Measurements from ENCODE around the gene PLXNC1. TPM values are rescaled to one million over a fixed set of nuclear protein-coding genes. Genes with fewer than 3 reads are reported as not detected.

The PLXNC1 gene
- total and polyA plus RNA-seq, 3 donors from 2014 or later = 36.5 to 201 (median 96.5) TPM

DNA sequence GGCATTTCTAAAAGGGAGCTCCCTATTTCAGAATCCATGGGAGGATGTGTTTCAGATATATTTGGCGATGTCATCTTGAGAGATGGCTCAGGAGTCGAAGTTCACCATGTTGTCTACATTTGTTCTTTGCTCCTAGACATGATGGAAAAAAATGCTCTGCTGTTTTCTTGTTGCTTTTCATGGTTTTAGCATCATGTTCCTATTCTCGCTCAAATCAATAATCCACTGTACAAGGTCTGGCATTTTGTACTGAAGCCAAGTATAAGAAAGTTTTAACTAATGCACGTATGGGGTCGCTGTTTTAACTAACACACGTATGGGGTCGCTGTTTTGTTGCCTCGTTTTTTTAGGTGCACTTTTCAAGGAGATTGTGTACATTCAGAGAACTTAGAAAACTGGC, 60.9 kb downstream of the PLXNC1 start:
- WGBS, 2 donors = 61 to 63% methylated on average over 8 of the region's 8 CpGs
- Histone ChIP-seq H3K27me3 (no peaks in the 10 kb centered on the region), H3K4me1 (peaks cover 59% of the 10 kb centered on the region), H3K36me3 (ENCODE audit: low read depth, missing control alignments) (no peaks in the 10 kb centered on the region), H3K27ac (no peak overlapping the region), H3K9me3 (no peaks in the 10 kb centered on the region), H3K4me3 (no peak overlapping the region)
- no peak for DNase-seq
- intact Hi-C loops (cut with DNase I; ENCODE audit: low total_unique reads) = no loop called here
- no peak for TF ChIP-seq POLR2A (IDR thresholded peaks at IDR 0.05)
- TF ChIP-seq CTCF (IDR thresholded peaks at IDR 0.05) = no peak

DNA sequence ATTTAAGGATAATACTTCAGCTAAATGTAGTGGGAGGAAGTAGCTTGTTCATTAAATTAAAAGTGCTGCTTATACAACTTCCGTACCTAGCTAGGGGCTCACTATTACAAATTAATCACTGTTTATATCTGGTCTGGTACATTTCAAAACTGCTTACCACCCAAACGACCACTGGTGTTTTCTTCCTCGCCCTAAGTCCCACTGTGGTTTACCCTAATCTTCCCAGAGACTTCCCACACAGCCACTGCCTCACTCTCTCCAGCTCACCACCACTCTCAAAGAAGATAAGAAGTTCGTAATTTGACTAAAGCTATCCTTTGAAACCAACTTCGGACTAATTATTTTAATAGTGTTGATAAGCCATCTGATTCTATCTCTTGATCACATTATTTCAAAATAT, 62.6 kb downstream of the PLXNC1 start:
- no peaks in the 10 kb centered on the region for H3K9me3 ChIP-seq
- DNase-seq = no peak
- no peaks in the 10 kb centered on the region for H3K27me3 ChIP-seq
- H3K4me1 ChIP-seq = peaks cover 44% of the 10 kb centered on the region
- no peak overlapping the region for H3K4me3 ChIP-seq
- WGBS, 2 donors = 59 to 60% methylated on average over 5 of the region's 5 CpGs
- peak overlapping the region; percentile 10 to 50 for H3K27ac ChIP-seq
- TF ChIP-seq POLR2A (IDR thresholded peaks at IDR 0.05) (no peak), CTCF (IDR thresholded peaks at IDR 0.05) (no peak)
- no peaks in the 10 kb centered on the region for H3K36me3 ChIP-seq (ENCODE audit: low read depth, missing control alignments)
- intact Hi-C loops (cut with DNase I; ENCODE audit: low total_unique reads) = no loop called here

GRCh38 chr12:94218233-94218632, 69.9 kb downstream of the PLXNC1 start:
- Histone ChIP-seq H3K4me1 (no peaks in the 10 kb centered on the region), H3K27ac (no peak overlapping the region), H3K27me3 (no peaks in the 10 kb centered on the region), H3K9me3 (no peaks in the 10 kb centered on the region), H3K36me3 (ENCODE audit: low read depth, missing control alignments) (no peaks in the 10 kb centered on the region), H3K4me3 (no peak overlapping the region)
- DNase-seq = no peak
- 88 to 94% methylated on average over 3 of the region's 3 CpGs for WGBS, 2 donors
- TF ChIP-seq POLR2A (IDR thresholded peaks at IDR 0.05) (no peak), CTCF (IDR thresholded peaks at IDR 0.05) (no peak)
- intact Hi-C loops (cut with DNase I; ENCODE audit: low total_unique reads) = no loop called here

DNA sequence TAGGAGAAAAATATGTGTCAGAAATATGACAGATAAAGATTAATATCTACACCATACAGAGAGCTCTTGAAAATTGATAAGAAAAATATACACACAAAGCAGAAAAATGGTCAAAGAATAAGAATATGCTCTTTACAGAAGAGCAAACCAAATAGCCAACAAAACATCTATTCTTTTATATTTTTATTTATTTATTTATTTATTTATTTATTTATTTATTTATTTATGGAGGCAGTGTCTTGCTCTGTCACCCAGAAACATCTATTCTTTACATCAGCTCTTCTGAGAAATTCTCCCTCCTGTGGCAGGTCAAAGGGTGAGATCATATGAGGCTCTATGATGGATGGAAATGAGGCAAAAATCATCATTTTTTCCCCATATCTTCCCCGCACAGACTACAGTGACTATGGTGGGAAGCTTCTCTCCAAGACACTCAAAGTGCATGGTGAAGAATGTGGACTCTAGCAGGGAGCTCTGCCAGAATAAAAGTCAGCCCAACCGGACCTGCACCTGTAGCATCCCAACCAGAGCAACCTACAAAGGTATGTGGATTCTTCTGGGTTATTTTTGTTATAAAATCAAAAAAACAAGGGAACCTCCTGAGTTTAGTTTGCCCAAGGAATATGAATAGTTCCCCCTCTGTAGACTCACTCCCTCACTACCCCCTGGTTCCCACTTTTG, 71.4 kb downstream of the PLXNC1 start:
- Histone ChIP-seq H3K36me3 (ENCODE audit: low read depth, missing control alignments) (no peaks in the 10 kb centered on the region), H3K27ac (no peak overlapping the region), H3K27me3 (no peaks in the 10 kb centered on the region), H3K9me3 (no peaks in the 10 kb centered on the region), H3K4me1 (no peaks in the 10 kb centered on the region), H3K4me3 (no peak overlapping the region)
- no peak for DNase-seq
- 92 to 98% methylated on average over 2 of the region's 2 CpGs for WGBS, 2 donors
- intact Hi-C loops (cut with DNase I; ENCODE audit: low total_unique reads) = no loop called here
- TF ChIP-seq POLR2A (IDR thresholded peaks at IDR 0.05) = no peak
- no peak for TF ChIP-seq CTCF (IDR thresholded peaks at IDR 0.05)

DNA sequence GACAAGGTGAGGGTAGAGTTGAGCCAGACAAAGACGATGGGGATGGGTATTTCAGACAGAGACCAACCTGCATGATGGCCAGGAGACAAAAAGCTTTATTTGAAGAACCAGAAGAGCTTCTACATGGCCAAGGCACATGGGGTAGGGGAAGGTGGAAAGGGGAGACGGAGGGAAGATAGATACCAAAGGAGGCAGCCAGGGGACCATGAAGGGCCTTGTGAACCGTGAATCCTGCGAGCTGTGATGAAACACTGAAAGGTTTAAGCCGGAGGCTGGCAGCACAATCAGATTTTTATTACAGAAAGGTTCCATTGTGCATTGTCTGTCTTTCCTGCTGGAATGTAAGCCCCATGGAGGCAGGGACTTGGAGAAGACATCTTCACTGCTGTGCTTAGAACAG, 72.4 kb downstream of the PLXNC1 start:
- Histone ChIP-seq H3K4me1 (no peaks in the 10 kb centered on the region), H3K36me3 (ENCODE audit: low read depth, missing control alignments) (no peaks in the 10 kb centered on the region), H3K27ac (no peak overlapping the region), H3K27me3 (no peaks in the 10 kb centered on the region), H3K4me3 (no peak overlapping the region), H3K9me3 (no peaks in the 10 kb centered on the region)
- no peak for TF ChIP-seq POLR2A (IDR thresholded peaks at IDR 0.05)
- no peak for TF ChIP-seq CTCF (IDR thresholded peaks at IDR 0.05)
- DNase-seq = no peak
- WGBS, 2 donors = 71 to 81% methylated on average over 4 of the region's 5 CpGs
- intact Hi-C loops (cut with DNase I; ENCODE audit: low total_unique reads) = no loop called here
